NCI-H2081 (cell line): ENCODE data around the gene ZNF273.
"Not testable (repeated sequence)": the region's sequence is repeated elsewhere in the genome, so short reads cannot be mapped to it uniquely, and the experiment has no call there.

ENCODE experiments used
- DNase-seq, 2 experiments: peaks; one replicate each; lab custom pipeline; 2025; lab: John Stamatoyannopoulos, UW

The ZNF273 gene

GRCh38 chr7:64902806-64903721, at the start of gene ZNF273:
ZNF273 (plus strand) TSS chr7:64903273; CDS start chr7:64903318, 45 bp downstream.
- peak; percentile 96 to 97 for DNase-seq

- DNase-seq: no peak
Measured at GRCh38 chr7:64853679-64854078, 49.4 kb upstream of the ZNF273 start.

GRCh38 chr7:64854969-64855368, 48.1 kb upstream of the ZNF273 start:
- no peak for DNase-seq

GRCh38 chr7:64863021-64863420, 40.1 kb upstream of the ZNF273 start:
- no peak for DNase-seq

- DNase-seq: not testable (repeated sequence)
Measured at GRCh38 chr7:64863530-64863929, 39.5 kb upstream of the ZNF273 start.

GRCh38 chr7:64863969-64864368, 39.1 kb upstream of the ZNF273 start:
- no peak for DNase-seq

GRCh38 chr7:64867863-64868440, 35.1 kb upstream of the ZNF273 start:
- DNase-seq: no peak

- no peak for DNase-seq
Measured at GRCh38 chr7:64868499-64868898, 34.6 kb upstream of the ZNF273 start.

- no peak for DNase-seq
Measured at GRCh38 chr7:64869121-64869725, 33.9 kb upstream of the ZNF273 start.

- no peak for DNase-seq
Measured at GRCh38 chr7:64869912-64870562, 33.0 kb upstream of the ZNF273 start.

GRCh38 chr7:64870656-64871055, 32.4 kb upstream of the ZNF273 start:
- no peak for DNase-seq

- DNase-seq: no peak
Measured at GRCh38 chr7:64871761-64872160, 31.3 kb upstream of the ZNF273 start.

- no peak for DNase-seq
Measured at GRCh38 chr7:64872351-64873154, 30.5 kb upstream of the ZNF273 start.

GRCh38 chr7:64873155-64873500, 29.9 kb upstream of the ZNF273 start:
- no peak for DNase-seq

GRCh38 chr7:64873517-64873916, 29.6 kb upstream of the ZNF273 start:
- no peak for DNase-seq

- DNase-seq: no peak
Measured at GRCh38 chr7:64874114-64874513, 29.0 kb upstream of the ZNF273 start.

GRCh38 chr7:64874562-64875250, 28.4 kb upstream of the ZNF273 start:
- DNase-seq: no peak

- no peak for DNase-seq
Measured at GRCh38 chr7:64875258-64875657, 27.8 kb upstream of the ZNF273 start.

GRCh38 chr7:64875658-64876406, 27.2 kb upstream of the ZNF273 start:
- no peak for DNase-seq
